ENCODE results near the gene RHOH.

Gene RHOH

DNA sequence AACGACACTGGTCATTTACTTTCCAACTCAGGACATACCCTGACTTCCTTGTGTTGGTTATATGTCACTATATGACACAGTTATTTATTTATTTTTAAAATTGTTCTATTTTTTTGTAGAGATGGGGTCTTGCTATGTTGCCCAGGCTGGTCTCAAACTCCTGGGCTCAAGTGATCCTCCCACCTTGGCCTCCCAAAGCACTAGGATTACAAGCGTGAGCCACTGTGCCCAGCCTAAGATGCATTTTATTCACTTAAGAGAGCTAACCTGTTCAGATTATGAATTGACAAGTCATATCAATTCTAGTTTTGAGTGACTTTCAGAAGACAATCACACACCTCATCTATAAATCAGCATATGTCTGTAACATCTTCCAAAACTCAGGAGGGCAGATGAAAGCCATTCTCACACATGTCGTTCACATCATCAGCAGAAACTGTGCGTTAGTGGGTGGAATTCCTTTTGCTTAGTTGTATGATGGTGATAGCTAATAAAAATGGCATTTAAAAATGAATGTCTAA, 9.4 kb upstream of the RHOH start:
- no peak for DNase-seq (ENCODE audit: low read depth in 2 of 2)

DNA sequence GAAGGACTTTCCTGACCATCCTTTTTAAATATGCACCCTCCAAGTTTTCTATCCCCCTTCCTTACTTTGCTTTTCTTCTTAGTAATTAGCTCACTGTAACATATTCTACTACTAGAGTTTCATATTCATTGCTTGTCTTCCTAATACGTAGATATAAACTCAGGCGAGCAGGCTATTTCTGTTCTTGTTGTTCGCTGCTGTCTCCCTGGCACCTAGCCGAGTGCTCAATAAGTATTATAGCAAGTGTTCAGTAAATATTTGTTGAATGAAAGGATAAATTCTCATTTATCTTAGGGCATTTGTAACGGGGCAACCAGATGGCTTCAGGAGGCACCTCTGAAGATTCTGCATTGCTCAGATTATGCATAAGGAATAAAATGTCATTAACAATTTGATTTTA, 6.8 kb upstream of the RHOH start:
- no peak for DNase-seq (ENCODE audit: low read depth in 2 of 2)

DNA sequence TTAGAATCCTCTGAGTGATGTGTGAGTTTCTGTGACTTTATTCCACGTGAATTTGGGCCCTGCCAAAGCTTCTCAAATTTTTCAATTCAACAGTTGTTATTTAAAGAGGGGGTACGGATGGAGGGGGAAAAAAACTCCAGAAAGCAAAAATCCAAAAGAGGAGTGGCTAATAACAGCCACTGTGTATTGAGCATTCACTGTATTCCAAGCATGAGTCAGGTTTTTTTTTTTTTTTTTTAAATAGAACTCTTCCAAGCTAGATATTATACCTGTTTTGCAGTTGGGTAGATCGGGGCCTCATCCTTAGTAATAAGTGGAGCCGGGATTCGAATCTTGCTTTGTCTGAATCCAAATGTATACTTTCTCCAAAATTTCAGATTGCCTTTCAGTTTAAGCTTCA, 6.4 kb upstream of the RHOH start:
- no peak for DNase-seq (ENCODE audit: low read depth in 2 of 2)

- DNase-seq (ENCODE audit: low read depth in 2 of 2), result no peak
Observed at GRCh38 chr4:40190880-40191815, 5.7 kb upstream of the RHOH start.

DNA sequence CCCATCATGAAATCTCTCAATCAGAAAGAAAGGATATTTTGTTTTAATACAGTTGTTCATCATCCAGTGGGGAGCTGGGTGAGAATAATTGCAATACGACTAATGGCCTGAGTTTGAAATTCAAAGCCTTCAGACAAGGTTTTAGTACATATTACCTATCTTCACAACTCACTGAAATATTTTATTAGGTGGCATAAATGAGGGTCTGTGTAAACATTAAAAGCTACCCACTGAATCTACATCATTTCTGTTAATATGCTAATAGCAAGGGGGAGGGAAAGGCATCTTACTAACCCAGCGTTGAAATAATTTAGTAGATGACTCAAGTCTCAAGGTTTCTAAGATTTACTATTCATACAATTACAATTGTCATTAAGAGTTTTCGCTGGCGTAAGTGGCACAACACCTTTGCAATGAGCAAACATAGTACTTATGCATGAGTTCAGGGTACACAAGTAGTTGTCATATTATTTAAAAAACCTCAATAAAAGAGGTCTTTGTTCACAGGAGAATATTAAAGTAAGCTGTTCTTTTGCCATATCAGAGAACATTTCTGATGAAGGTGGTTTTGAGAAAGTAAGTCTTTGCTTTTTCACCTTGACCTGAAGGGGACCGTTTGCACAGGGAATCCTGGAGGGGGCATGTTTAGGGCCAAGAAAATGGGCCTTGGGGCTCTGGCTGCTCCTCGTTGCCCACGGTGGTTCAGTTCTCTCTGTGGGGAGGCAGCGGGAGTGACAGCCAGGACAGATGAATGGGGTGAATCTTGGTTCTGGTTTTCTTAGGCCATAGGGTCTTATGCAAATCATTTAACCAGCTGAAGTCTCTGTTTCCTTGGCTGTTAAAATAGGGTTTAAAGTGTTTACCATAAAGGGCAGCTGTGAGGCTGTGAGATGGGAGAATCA, 4.5 kb upstream of the RHOH start:
- DNase-seq (ENCODE audit: low read depth in 2 of 2), result no peak

DNA sequence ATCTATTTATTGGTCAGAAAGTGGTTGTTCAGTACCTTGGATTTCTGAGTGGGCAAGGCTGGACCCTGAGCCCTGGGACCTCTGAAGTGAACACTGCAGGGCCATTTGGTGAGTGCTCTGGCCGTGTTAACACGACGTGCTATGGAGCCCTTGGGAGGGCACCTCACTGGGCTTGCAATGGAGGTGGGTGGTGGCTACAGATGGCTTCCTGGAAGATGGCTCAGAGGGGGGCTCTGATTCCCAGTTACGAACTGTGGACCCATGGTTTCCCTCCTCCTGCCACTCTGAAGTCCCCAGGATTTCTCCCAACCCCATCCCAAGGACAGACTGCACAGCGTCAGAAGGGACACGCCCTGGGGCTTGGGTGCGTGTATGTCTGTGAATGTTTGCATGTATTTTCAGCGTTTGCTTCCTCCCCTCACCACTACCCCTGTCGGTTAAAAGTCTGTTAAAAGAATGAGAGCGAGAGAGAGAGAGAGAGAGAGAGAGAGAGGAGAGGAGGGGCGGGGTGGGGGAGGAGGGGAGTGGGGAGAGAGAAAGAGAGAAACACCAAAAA, 3.7 kb upstream of the RHOH start:
- DNase-seq (ENCODE audit: low read depth in 2 of 2), result no peak

DNA sequence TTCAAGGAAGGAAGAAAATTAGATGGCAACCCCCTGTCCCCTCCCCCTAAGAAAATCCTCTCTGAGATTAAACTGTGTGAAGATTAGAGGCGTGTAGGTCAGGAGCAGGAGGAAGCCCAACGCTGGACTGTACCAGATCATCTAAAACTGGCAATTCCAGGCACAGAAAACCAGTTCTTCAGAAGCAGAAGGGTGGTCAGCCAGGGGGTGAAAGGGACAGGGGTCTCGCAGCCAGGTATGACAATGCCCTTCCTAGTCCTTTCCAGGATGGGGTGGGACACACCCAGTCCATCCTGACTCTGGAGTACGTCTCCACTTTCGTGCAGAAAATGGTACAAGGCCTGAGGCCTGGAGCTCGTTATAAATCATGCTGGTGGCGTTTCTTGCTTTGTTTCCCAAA, 3.3 kb upstream of the RHOH start:
- no peak for DNase-seq (ENCODE audit: low read depth in 2 of 2)

GRCh38 chr4:40194602-40195161, 2.1 kb upstream of the RHOH start:
- no peak for DNase-seq (ENCODE audit: low read depth in 2 of 2)

GRCh38 chr4:40195182-40196177, 1.4 kb upstream of the RHOH start:
- no peak for DNase-seq (ENCODE audit: low read depth in 2 of 2)

DNA sequence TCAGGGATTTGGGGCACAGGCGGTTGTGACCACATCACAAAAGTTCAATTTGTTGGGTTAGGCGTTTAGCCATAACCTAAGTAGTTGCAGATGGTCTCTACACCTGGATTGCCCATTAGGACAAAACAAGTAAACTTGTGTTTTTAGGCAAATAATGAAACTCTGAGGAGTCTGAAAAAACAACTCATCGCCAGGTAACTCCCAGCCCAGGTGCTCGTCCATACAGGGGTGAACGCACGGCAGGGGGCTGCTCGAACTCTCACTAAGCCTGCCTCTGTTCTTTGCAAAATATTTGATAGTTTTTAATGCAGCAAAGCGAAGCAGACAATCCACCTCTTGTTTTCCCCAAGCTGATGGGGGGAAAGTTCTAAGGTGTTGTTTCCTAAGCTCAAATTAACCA, 559 bp upstream of the RHOH start:
- no peak for DNase-seq (ENCODE audit: low read depth in 2 of 2)

DNA sequence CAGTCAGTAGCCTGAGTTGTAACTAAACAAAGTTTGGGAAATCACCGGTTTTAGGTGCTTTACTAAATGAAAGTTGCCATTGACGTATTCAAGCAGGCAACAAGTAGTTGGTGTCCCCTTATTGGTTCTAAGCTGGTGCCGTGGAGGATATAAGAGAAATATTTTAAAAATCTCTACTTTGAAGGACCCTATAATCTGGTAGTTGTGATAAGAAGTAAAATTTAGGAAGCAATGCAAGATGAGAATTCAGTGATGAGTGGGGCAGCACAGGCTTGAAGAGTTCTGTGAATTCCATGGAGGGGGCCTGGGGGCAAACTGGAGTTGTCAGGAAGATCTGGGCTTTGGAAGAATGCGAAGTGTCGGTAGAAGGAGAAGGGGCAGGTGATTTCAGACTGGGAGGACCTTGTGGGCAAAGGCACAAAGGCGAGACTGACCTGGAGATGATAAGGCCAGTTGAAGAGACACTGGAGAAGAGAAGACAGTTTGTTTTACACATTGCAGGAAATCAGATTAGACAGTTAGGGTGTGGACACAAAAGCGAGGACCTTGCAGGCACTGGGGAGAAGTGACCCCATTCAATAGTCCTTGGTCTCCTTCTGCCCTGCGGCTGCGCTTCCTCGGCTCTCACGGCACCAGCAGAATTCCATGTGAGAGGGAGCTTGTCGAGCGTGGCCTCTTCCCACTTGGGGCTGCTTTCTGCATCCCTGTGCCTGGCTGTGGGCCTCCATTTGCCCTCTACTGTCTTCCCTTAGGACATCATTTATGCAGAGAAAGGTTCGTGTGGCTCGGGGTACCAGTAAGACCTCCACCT, 1.3 kb downstream of the RHOH start:
- no peak for DNase-seq (ENCODE audit: low read depth in 2 of 2)

- DNase-seq (ENCODE audit: low read depth in 2 of 2), result no peak
Observed at GRCh38 chr4:40199179-40199670, 2.4 kb downstream of the RHOH start.

GRCh38 chr4:40199999-40200874, 3.4 kb downstream of the RHOH start:
- peak; percentile 61 to 64 for DNase-seq (ENCODE audit: low read depth in 2 of 2)

GRCh38 chr4:40200875-40201801, 4.3 kb downstream of the RHOH start:
- no peak for DNase-seq (ENCODE audit: low read depth in 2 of 2)

DNA sequence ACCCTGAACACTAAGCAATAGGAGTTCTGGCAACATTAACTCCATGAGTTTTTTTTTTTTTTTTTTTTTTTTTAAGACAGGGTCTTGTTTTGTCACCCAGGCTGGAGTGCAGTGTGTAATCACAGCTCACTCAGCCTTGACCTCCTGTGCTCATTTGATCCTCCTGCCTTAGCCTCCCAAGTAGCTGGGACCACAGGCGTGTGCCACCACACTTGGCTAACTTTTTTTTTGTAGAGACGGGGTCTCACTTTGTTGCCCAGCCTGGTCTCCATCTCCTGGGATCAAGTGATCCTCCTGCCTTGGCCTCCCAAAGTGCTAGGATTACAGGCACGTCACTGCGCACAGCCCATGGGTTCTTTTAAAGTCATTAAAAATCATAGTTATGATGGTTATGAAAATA, 5.1 kb downstream of the RHOH start:
- no peak for DNase-seq (ENCODE audit: low read depth in 2 of 2)

- no peak for DNase-seq (ENCODE audit: low read depth in 2 of 2)
Observed at GRCh38 chr4:40202474-40202873, 5.6 kb downstream of the RHOH start.

DNA sequence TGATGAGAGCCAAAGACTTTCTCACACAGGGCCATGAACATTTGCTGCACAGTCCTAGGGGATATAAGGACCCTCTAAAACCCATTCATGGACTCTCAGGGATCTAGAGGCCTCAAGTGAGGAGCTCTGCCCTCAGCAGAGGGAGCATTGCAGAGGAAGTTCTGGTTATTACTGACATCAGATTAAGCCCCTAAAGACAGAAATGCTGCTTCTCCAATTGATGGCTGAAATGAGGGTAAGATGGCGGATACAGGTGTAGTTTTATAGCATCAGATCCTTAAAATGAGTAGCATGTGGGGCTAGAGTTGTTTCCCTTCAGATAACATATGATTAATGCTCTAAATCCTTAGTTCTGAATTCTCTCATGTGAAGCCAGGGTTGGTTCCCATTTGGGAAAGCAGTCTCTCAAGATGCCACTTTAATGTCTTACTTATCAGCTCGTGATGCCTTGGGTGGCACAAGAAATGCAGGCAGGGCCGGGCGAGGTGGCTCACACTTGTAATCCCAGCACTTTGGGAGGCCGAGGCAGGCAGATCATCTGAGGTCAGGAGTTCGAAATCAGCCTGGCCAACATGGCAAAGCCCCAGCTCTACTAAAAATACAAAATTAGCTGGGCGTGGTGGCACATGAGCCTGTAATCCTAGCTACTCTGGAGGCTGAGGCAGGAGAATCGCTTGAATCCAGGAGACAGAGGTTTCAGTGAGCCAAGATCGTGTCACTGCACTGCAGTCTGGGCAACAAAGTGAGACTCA, 7.9 kb downstream of the RHOH start:
- DNase-seq (ENCODE audit: low read depth in 2 of 2), result no peak
